Keratinocyte (primary cell): ENCODE measurements around the gene SEC24A. TPM values are rescaled to one million over a fixed set of nuclear protein-coding genes. Genes with fewer than 3 reads are reported as not detected.
"Not testable (repeated sequence)": the region's sequence is repeated elsewhere in the genome, so short reads cannot be mapped to it uniquely, and the experiment has no call there.

Experiments
- DNase-seq: peaks from one replicate; pipeline ENCODE4 v3.0.0-alpha.2; 2011; ENCODE audit warnings: low read depth, missing footprints, low spot score
- FAIRE-seq: peaks from 2 replicates; lab custom pipeline; 2011; peaks lifted over from hg19 to GRCh38; lab: Jason Lieb, UNC
- H2AFZ ChIP-seq: 2 replicates; pipeline ENCODE4 v1.6.0; 2012; ENCODE audit warnings: low read length, control low read depth, inconsistent platforms; ENCODE audit not compliant: control insufficient read depth
- H3K27ac ChIP-seq: 2 replicates; pipeline ENCODE4 v1.5.1; 2011; ENCODE audit warnings: low read length; ENCODE audit not compliant: control insufficient read depth, insufficient read depth
- H3K27me3 ChIP-seq: 3 replicates; pipeline ENCODE4 v1.6.0; 2011; ENCODE audit warnings: low read length; ENCODE audit not compliant: control insufficient read depth, insufficient read depth; ENCODE audit errors: extremely low read depth
- H3K36me3 ChIP-seq, 2 experiments: 2 replicates in 1 of 2; 3 replicates in 1 of 2; pipeline ENCODE4 v1.5.1; 2011; ENCODE audit warnings: low read length in 2 of 2, mild to moderate bottlenecking in 1 of 2; ENCODE audit not compliant: control insufficient read depth in 2 of 2, insufficient read depth in 2 of 2; ENCODE audit errors: extremely low read depth in 1 of 2
- H3K4me1 ChIP-seq: 3 replicates; pipeline ENCODE4 v1.5.1; 2011; ENCODE audit warnings: low read length; ENCODE audit not compliant: control insufficient read depth, insufficient read depth; ENCODE audit errors: extremely low read depth
- H3K4me2 ChIP-seq: 3 replicates; pipeline ENCODE4 v1.6.0; 2011; ENCODE audit warnings: low read depth, low read length; ENCODE audit not compliant: control insufficient read depth, insufficient read depth; ENCODE audit errors: extremely low read depth
- H3K4me3 ChIP-seq, 3 experiments: fragments of 200-600 bp in 1 of 3; sonication (generic) in 1 of 3; 2 replicates in 2 of 3; 3 replicates in 1 of 3; pipeline ENCODE4 v1.5.1; 2011 to 2016; ENCODE audit warnings: low read length in 3 of 3, mild to moderate bottlenecking in 3 of 3, control low read depth in 2 of 3, inconsistent platforms in 1 of 3, low read depth in 1 of 3, mixed read lengths in 1 of 3, mixed run types in 1 of 3, moderate library complexity in 1 of 3; ENCODE audit not compliant: control insufficient read depth in 2 of 3, insufficient read depth in 2 of 3; ENCODE audit errors: extremely low read depth in 1 of 3
- H3K79me2 ChIP-seq: 2 replicates; pipeline ENCODE4 v1.6.0; 2012; ENCODE audit warnings: low read length; ENCODE audit not compliant: control insufficient read depth, insufficient read depth
- H3K9ac ChIP-seq: 3 replicates; pipeline ENCODE4 v1.6.0; 2011; ENCODE audit warnings: low read length; ENCODE audit not compliant: control insufficient read depth, insufficient read depth; ENCODE audit errors: extremely low read depth
- H3K9me1 ChIP-seq: 3 replicates; pipeline ENCODE4 v1.6.0; 2011; ENCODE audit warnings: low read length; ENCODE audit not compliant: control insufficient read depth, insufficient read depth; ENCODE audit errors: extremely low read depth
- H3K9me3 ChIP-seq: 2 replicates; pipeline ENCODE4 v1.5.1; 2012; ENCODE audit warnings: low read depth, low read length; ENCODE audit not compliant: control insufficient read depth
- H4K20me1 ChIP-seq: 3 replicates; pipeline ENCODE4 v1.6.0; 2011; ENCODE audit warnings: low read length; ENCODE audit not compliant: control insufficient read depth, insufficient read depth; ENCODE audit errors: extremely low read depth
- EZH2 ChIP-seq: IDR thresholded peaks from one replicate; pipeline ENCODE4 v1.6.1; 2012; ENCODE audit warnings: inconsistent platforms, mild to moderate bottlenecking, low read length, moderate library complexity
- dilution Hi-C: fragments of 300-500 bp; cut with MboI; formaldehyde crosslinking; loops from one replicate; pipeline ENCODE4 v1.7.0; 2020; ENCODE audit warnings: low sequenced_read_pairs; ENCODE audit not compliant: extremely low pct_ligation_motif_present
- polyA minus RNA-seq, 3 experiments: library from RNA; depleted of rRNA, polyadenylated mRNA; stranded (reverse); fragments of >200 nt; gene quantifications; 1 replicate in 1 of 3; 2 replicates in 1 of 3; 3 replicates in 1 of 3; pipeline ENCODE4 v1.2.3, GENCODE V29; 2011
- polyA plus RNA-seq, 5 experiments: library from polyadenylated mRNA; depleted of rRNA in 3 of 5; stranded (reverse) in 3 of 5; stranded (forward) in 1 of 5; unstranded in 1 of 5; fragments of >200 nt; gene quantifications; 1 replicate in 1 of 5; 2 replicates in 3 of 5; 3 replicates in 1 of 5; pipeline versions ENCODE4 v1.2.1 to v1.2.3, GENCODE V29; 2011 to 2012; ENCODE audit warnings: missing spikeins in 2 of 5, low read depth in 1 of 5, low replicate concordance in 1 of 5
- TF ChIP-seq, protein P1 (sequence below), 3 experiments: IDR thresholded peaks in 1 of 3; conservative IDR thresholded peaks in 1 of 3; optimal IDR thresholded peaks in 1 of 3; 2 replicates in 2 of 3; 3 replicates in 1 of 3; pipeline versions ENCODE3 to v1.5.1; 2011; ENCODE audit warnings: low read length in 3 of 3, mild to moderate bottlenecking in 3 of 3, moderate library complexity in 2 of 3, control low read depth in 1 of 3, inconsistent platforms in 1 of 3; ENCODE audit not compliant: insufficient read depth in 2 of 3; ENCODE audit errors: extremely low read depth in 1 of 3

Gene SEC24A
- polyA plus RNA-seq (14.2 to 19.2 TPM (median 18.3 TPM) in 3 replicates), polyA minus RNA-seq (23.3 to 30.2 TPM (median 26.5 TPM) in 3 replicates)
- 3.7 TPM for polyA plus RNA-seq (2011; ENCODE audit: low read depth)
- polyA plus RNA-seq (2011; cell fraction: cytosol; rRNA removed) = 8.3 and 18.2 TPM in 2 replicates
- polyA plus RNA-seq (2011; cell fraction: nucleus; rRNA removed) = 22.5 and 26.6 TPM in 2 replicates
- 8.1 and 9.9 TPM in 2 replicates for polyA plus RNA-seq (2012; ENCODE audit: low replicate concordance)
- polyA minus RNA-seq (2011; cell fraction: cytosol; rRNA and poly(A)+ RNA removed) = 9.8 TPM
- polyA minus RNA-seq (2011; cell fraction: nucleus; rRNA and poly(A)+ RNA removed) = 22.8 and 39.9 TPM in 2 replicates

- Histone ChIP-seq H3K9me3 (no peaks in the 10 kb centered on the region), H3K36me3 (no peaks in the 10 kb centered on the region), H3K27me3 (no peaks in the 10 kb centered on the region), H3K9ac (peak within 1 kb of the TSS; percentile 96), H3K4me3 (peak within 1 kb of the TSS; percentile 95 to 98 (median 97)), H3K4me1 (peaks cover 11% of the 10 kb centered on the region), H3K27ac (peak within 1 kb of the TSS; percentile 99), H3K9me1 (no peaks in the 10 kb centered on the region), H3K79me2 (peaks cover 49% of the 10 kb centered on the region), H2AFZ (peak within 1 kb of the TSS; percentile 85), H4K20me1 (no peaks in the 10 kb centered on the region), H3K4me2 (peak within 1 kb of the TSS; percentile 90)
- dilution Hi-C loops = no loop called here
- TF ChIP-seq EZH2 = no peak
- TF ChIP-seq, protein P1, sequence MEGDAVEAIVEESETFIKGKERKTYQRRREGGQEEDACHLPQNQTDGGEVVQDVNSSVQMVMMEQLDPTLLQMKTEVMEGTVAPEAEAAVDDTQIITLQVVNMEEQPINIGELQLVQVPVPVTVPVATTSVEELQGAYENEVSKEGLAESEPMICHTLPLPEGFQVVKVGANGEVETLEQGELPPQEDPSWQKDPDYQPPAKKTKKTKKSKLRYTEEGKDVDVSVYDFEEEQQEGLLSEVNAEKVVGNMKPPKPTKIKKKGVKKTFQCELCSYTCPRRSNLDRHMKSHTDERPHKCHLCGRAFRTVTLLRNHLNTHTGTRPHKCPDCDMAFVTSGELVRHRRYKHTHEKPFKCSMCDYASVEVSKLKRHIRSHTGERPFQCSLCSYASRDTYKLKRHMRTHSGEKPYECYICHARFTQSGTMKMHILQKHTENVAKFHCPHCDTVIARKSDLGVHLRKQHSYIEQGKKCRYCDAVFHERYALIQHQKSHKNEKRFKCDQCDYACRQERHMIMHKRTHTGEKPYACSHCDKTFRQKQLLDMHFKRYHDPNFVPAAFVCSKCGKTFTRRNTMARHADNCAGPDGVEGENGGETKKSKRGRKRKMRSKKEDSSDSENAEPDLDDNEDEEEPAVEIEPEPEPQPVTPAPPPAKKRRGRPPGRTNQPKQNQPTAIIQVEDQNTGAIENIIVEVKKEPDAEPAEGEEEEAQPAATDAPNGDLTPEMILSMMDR (optimal IDR thresholded peaks at IDR 0.05 in 1 of 3, IDR thresholded peaks at IDR 0.05 in 1 of 3, conservative IDR thresholded peaks at IDR 0.05 in 1 of 3; ENCODE audit: extremely low read depth in 1 of 3, insufficient read depth in 2 of 3, low read length in 3 of 3) = no peak
- FAIRE-seq (no peak), DNase-seq (peak; percentile 63)
Observed at GRCh38 chr5:134648425-134649162, at the start of gene SEC24A. SEC24A (plus strand) TSS chr5:134648785; CDS start chr5:134649077, 292 bp downstream.

DNA sequence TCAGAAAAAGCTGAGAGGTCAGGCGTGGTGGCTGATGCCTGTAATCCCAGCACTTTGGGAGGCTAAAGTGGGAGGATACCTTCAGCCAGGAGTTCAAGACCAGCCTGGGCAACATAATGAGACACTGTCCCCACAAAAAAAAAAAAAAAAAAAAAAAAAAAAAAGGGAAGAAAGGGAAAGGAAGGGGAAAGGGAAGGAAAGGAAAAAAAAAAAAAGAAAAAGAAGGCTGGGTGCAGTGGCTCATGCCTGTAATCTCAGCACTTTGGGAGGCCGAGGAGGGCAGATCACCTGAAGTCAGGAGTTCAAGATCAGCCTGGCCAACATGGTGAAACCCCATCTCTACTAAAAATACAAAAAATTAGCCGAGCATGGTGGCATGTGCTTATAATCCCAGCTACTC, 48.8 kb upstream of the SEC24A start:
- H3K79me2 ChIP-seq = not testable (repeated sequence)

More for the DNA sequence above, 48.8 kb upstream of the SEC24A start:
- H2AFZ ChIP-seq, H3K9me3 ChIP-seq, H3K4me2 ChIP-seq, H3K9ac ChIP-seq, H3K9me1 ChIP-seq, H3K27me3 ChIP-seq, H3K4me1 ChIP-seq, DNase-seq, H3K36me3 ChIP-seq, FAIRE-seq, H4K20me1 ChIP-seq, H3K27ac ChIP-seq, H3K4me3 ChIP-seq, dilution Hi-C loops: not testable (repeated sequence)
